B cell (primary cell): ENCODE data around the gene PDZD2. TPM values are rescaled to one million over a fixed set of nuclear protein-coding genes. Genes with fewer than 3 reads are reported as not detected.

Source experiments
- ATAC-seq: fragments of 200-7000 bp; cut with Tn5 transposase; one replicate; pipeline ENCODE4 v1.10.0; 2021; ENCODE audit warnings: low read depth, mild to moderate bottlenecking, moderate number of reproducible peaks, moderate library complexity
- CTCF ChIA-PET: fragments of 350-600 bp; sonication (Branson Sonifier 250); formaldehyde crosslinking; loops from one replicate; lab custom pipeline; 2021; ENCODE audit warnings: antibody characterized with exemption, inconsistent platforms; lab: Charles Lee
- POLR2A ChIA-PET: fragments of 350-600 bp; sonication (Branson Sonifier 250); formaldehyde crosslinking; loops from one replicate; lab custom pipeline; 2021; ENCODE audit warnings: antibody characterized with exemption; lab: Charles Lee
- DNase-seq: peaks from one replicate; pipeline ENCODE4 v3.0.0; 2013
- H2AFZ ChIP-seq: 2 replicates; pipeline ENCODE4 v1.6.1; 2012; ENCODE audit warnings: mild to moderate bottlenecking, low read depth, low read length; ENCODE audit not compliant: insufficient read depth, poor library complexity, severe bottlenecking
- H3K27ac ChIP-seq, 2 donors: 1 replicate in 1 of 2; 2 replicates in 1 of 2; pipeline ENCODE4 v1.5.1; 2012 to 2013; ENCODE audit warnings: low read length in 2 of 2, mild to moderate bottlenecking in 2 of 2, moderate library complexity in 1 of 2
- H3K27me3 ChIP-seq, 4 experiments: fragments of 200-600 bp in 1 of 4; sonication (generic) in 1 of 4; replicated peaks in 1 of 4; 1 replicate in 2 of 4; 2 replicates in 2 of 4; pipeline versions ENCODE4 v1.6.1 to v1.7.0; 2013 to 2016; ENCODE audit warnings: low read length in 3 of 4, mild to moderate bottlenecking in 2 of 4, mixed read lengths in 1 of 4, moderate library complexity in 1 of 4; ENCODE audit not compliant: insufficient read depth in 4 of 4, control insufficient read depth in 3 of 4; ENCODE audit errors: control extremely low read depth in 1 of 4
- H3K36me3 ChIP-seq, 2 experiments: replicated peaks in 1 of 2; 1 replicate in 1 of 2; 2 replicates in 1 of 2; pipeline versions ENCODE4 v1.6.1 to v1.7.1; 2013; ENCODE audit warnings: low read length in 1 of 2; ENCODE audit not compliant: insufficient read depth in 2 of 2, control insufficient read depth in 1 of 2; ENCODE audit errors: control extremely low read depth in 1 of 2, extremely low read depth in 1 of 2
- H3K4me1 ChIP-seq, 2 donors: fragments of 200-600 bp in 1 of 2; sonication (generic) in 1 of 2; 1 replicate in 1 of 2; 2 replicates in 1 of 2; pipeline versions ENCODE4 v1.5.1 to v1.6.1; 2013 to 2017; ENCODE audit warnings: low read length in 2 of 2; ENCODE audit not compliant: control insufficient read depth in 2 of 2, insufficient read depth in 2 of 2
- H3K4me2 ChIP-seq: replicated peaks from 2 replicates; pipeline ENCODE3; 2012; ENCODE audit warnings: mild to moderate bottlenecking, low read depth, low read length; ENCODE audit not compliant: poor library complexity, severe bottlenecking
- H3K4me3 ChIP-seq, 5 experiments: fragments of 200-600 bp in 1 of 5; sonication (generic) in 1 of 5; 1 replicate in 3 of 5; 2 replicates in 2 of 5; pipeline versions ENCODE4 v1.5.1 to v1.7.0; 2011 to 2016; ENCODE audit warnings: low read length in 4 of 5, mild to moderate bottlenecking in 4 of 5, low read depth in 2 of 5, control low read depth in 1 of 5, moderate library complexity in 1 of 5; ENCODE audit not compliant: insufficient read depth in 1 of 5; ENCODE audit errors: control extremely low read depth in 1 of 5, extremely low read depth in 1 of 5
- H3K79me2 ChIP-seq: fragments of 200-600 bp; sonication (generic); one replicate; pipeline ENCODE4 v1.6.0; 2016; ENCODE audit warnings: low read length; ENCODE audit not compliant: control insufficient read depth, insufficient read depth
- H3K9ac ChIP-seq: fragments of 200-600 bp; sonication (generic); 2 replicates; pipeline ENCODE4 v1.6.1; 2017; ENCODE audit warnings: mild to moderate bottlenecking, low read length, moderate library complexity
- H3K9me3 ChIP-seq, 3 donors: one replicate each; pipeline versions ENCODE4 v1.6.1 to v1.7.1; 2013; ENCODE audit warnings: low read length in 2 of 3; ENCODE audit not compliant: control insufficient read depth in 2 of 3, insufficient read depth in 1 of 3; ENCODE audit errors: control extremely low read depth in 1 of 3
- H4K20me1 ChIP-seq: 2 replicates; pipeline ENCODE4 v1.6.0; 2012; ENCODE audit warnings: mild to moderate bottlenecking, low read length; ENCODE audit not compliant: insufficient read depth, control insufficient read depth, poor library complexity, severe bottlenecking
- H3K27ac Mint-ChIP-seq: one replicate; pipeline ENCODE4 v1.8.0; 2021; ENCODE audit warnings: mixed read lengths
- H3K27me3 Mint-ChIP-seq: one replicate; pipeline ENCODE4 v1.8.0; 2021; ENCODE audit warnings: mixed read lengths
- H3K4me1 Mint-ChIP-seq: one replicate; pipeline ENCODE4 v1.8.0; 2021; ENCODE audit warnings: mixed read lengths
- H3K4me3 Mint-ChIP-seq: one replicate; pipeline ENCODE4 v1.8.0; 2021; ENCODE audit warnings: mixed read lengths
- H3K9me3 Mint-ChIP-seq: one replicate; pipeline ENCODE4 v1.8.0; 2022; ENCODE audit warnings: mixed read lengths; ENCODE audit not compliant: insufficient read depth
- CTCF ChIP-seq: fragments of 200-600 bp; IDR thresholded peaks from one replicate; pipeline ENCODE4 v1.8.0; 2022; ENCODE audit warnings: antibody characterized with exemption, mild to moderate bottlenecking
- EZH2 ChIP-seq: IDR thresholded peaks from 2 replicates; pipeline ENCODE4 v1.6.1; 2012; ENCODE audit warnings: borderline replicate concordance, low read depth, mild to moderate bottlenecking, moderate library complexity, low read length; ENCODE audit not compliant: insufficient read depth, poor library complexity, severe bottlenecking
- WGBS: methylation state at CpG from one replicate; pipeline ENCODE4 v1.1.5; 2013; ENCODE audit warnings: missing lambda C conversion rate; ENCODE audit not compliant: insufficient coverage; 5-methylcytosine and 5-hydroxymethylcytosine counted together
- intact Hi-C: fragments of 100-400 bp; cut with micrococcal nuclease; formaldehyde crosslinking; loops from one replicate; pipeline ENCODE4 v1.10.0; 2022
- polyA plus RNA-seq: library from polyadenylated mRNA; depleted of rRNA; stranded (reverse); fragments of >200 nt; gene quantifications from 2 replicates; pipeline ENCODE4 v1.2.3, GENCODE V29; 2012
- total RNA-seq, 2 donors: library from RNA; stranded (reverse); fragments of 120-200 nt in 1 of 2; gene quantifications; 1 replicate in 1 of 2; 2 replicates in 1 of 2; pipeline versions ENCODE4 v1.2.3 to v1.2.4, GENCODE V29; 2013 to 2022

PDZD2 gene
- total and polyA plus RNA-seq, 2 donors (not counting 1 experiment from before 2014, with no cell fraction given), result not detected

DNA sequence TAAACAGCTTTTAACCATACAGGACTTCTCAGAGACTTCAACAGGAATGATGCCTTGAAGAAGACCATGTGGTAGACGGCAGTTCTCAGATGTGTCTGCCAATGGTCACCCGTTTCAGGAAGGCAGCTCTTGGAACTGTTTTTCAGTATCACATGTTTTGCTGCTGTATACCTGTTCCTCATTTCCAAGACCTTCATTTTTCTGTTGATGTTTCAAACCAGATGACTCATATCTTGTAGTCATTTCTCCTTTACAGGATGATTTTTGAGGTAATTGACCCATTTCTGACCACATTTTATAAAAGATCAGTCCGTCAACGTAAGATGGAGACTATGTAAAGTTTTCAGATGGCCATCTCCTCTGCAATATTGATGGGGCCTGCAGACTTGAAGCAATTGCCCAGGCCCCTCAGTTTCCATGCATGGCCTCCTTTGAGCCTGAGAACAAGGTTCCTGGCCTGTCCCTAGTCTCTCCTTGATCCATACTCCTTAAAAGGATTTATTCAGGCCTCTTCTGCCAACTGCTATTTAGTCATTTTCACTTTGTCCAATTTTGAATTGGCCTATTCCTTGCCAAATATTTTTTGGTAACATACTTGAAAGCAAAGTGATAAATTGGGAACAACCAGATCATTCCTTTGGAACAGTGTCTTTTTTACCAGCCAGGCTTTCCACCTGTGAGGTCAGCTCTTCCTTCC is 128.6 kb downstream of the PDZD2 start:
- Histone ChIP-seq H3K4me2 (no peak overlapping the region), H3K9ac (no peak overlapping the region), H3K36me3 (no peaks in the 10 kb centered on the region), H4K20me1 (no peaks in the 10 kb centered on the region), H3K9me3 (peaks cover 0 to 3% (median 0%) of the 10 kb centered on the region in 3 donors), H3K27me3 (no peaks in the 10 kb centered on the region), H2AFZ (no peak overlapping the region), H3K27ac (no peak overlapping the region), H3K4me1 (peaks cover 0 to 5% of the 10 kb centered on the region in 2 donors), H3K79me2 (no peaks in the 10 kb centered on the region), H3K4me3 (no peak overlapping the region)
- Mint-ChIP-seq H3K4me3 (no peak overlapping the region), H3K4me1 (peaks cover 20% of the 10 kb centered on the region), H3K27me3 (no peaks in the 10 kb centered on the region), H3K9me3 (no peaks in the 10 kb centered on the region), H3K27ac (no peak overlapping the region)
- CTCF ChIA-PET, result no interaction called here
- intact Hi-C loops, result no loop called here
- ATAC-seq, result no peak
- DNase-seq, result no peak
- 94% methylated on average over 3 of the region's 4 CpGs for WGBS
- POLR2A ChIA-PET, result no interaction called here
- TF ChIP-seq CTCF (no peak), EZH2 (no peak)

- no peaks in the 10 kb centered on the region for H3K27me3 Mint-ChIP-seq
- no peaks in the 10 kb centered on the region for H3K36me3 ChIP-seq
- no peak overlapping the region for H3K9ac ChIP-seq
- H3K27ac ChIP-seq, result no peak overlapping the region
- H3K4me3 Mint-ChIP-seq, result no peak overlapping the region
- TF ChIP-seq CTCF (no peak), EZH2 (no peak)
- no peak overlapping the region for H2AFZ ChIP-seq
- H3K9me3 ChIP-seq, result peaks cover 0 to 2% (median 0%) of the 10 kb centered on the region in 3 donors
- H3K4me1 Mint-ChIP-seq, result peaks cover 22% of the 10 kb centered on the region
- intact Hi-C loops, result no loop called here
- no peak overlapping the region for H3K4me2 ChIP-seq
- ATAC-seq (no peak), DNase-seq (no peak)
- H3K27me3 ChIP-seq, result no peaks in the 10 kb centered on the region
- WGBS, result 97% methylated on average over 6 of the region's 6 CpGs
- ChIA-PET POLR2A (no interaction called here), CTCF (no interaction called here)
- H4K20me1 ChIP-seq, result no peaks in the 10 kb centered on the region
- peaks cover 0 to 5% of the 10 kb centered on the region in 2 donors for H3K4me1 ChIP-seq
- H3K4me3 ChIP-seq, result no peak overlapping the region
- H3K79me2 ChIP-seq, result no peaks in the 10 kb centered on the region
- no peak overlapping the region for H3K27ac Mint-ChIP-seq
- H3K9me3 Mint-ChIP-seq, result no peaks in the 10 kb centered on the region
These were observed 129.1 kb downstream of the PDZD2 start for GRCh38 chr5:31768046-31768445.
